Hypothalamus (tissue), 51 donors: ENCODE results near the gene MAPK9.

Source experiments
- DNase-seq, 51 donors: peaks; one replicate each; lab custom pipeline; 2025; lab: John Stamatoyannopoulos, UW

The MAPK9 gene

GRCh38 chr5:180209137-180209581, 82.7 kb downstream of the MAPK9 start, which contains the start of gene RASGEF1C:
TSS of gene RASGEF1C (minus strand) at chr5:180209211. CDS start at chr5:180138052, 71,159 bp downstream.
- DNase-seq = peak in 29 of 51 donors; percentile 13 to 84 (median 42)

- DNase-seq = peak in 6 of 51 donors; percentile 39 to 59 (median 50)
Observed at GRCh38 chr5:180208435-180209081, 83.3 kb downstream of the MAPK9 start.

GRCh38 chr5:180208038-180208434, 83.8 kb downstream of the MAPK9 start:
- DNase-seq = no peak

GRCh38 chr5:180207593-180207992, 84.3 kb downstream of the MAPK9 start:
- DNase-seq = no peak

GRCh38 chr5:180206993-180207392, 84.9 kb downstream of the MAPK9 start:
- peak in 1 of 51 donors; percentile 22 for DNase-seq

GRCh38 chr5:180205916-180206315, 86.0 kb downstream of the MAPK9 start:
- no peak for DNase-seq

GRCh38 chr5:180204276-180204819, 87.5 kb downstream of the MAPK9 start:
- DNase-seq = no peak

- DNase-seq = no peak
Observed at GRCh38 chr5:180202939-180203573, 88.8 kb downstream of the MAPK9 start.

- peak in 14 of 51 donors; percentile 14 to 65 (median 34) for DNase-seq
Observed at GRCh38 chr5:180201051-180201987, 90.6 kb downstream of the MAPK9 start.

GRCh38 chr5:180199390-180199789, 92.5 kb downstream of the MAPK9 start:
- no peak for DNase-seq

- no peak for DNase-seq
Observed at GRCh38 chr5:180198208-180198607, 93.7 kb downstream of the MAPK9 start.

GRCh38 chr5:180197016-180197702, 94.7 kb downstream of the MAPK9 start:
- DNase-seq = peak in 8 of 51 donors; percentile 31 to 51 (median 39)

GRCh38 chr5:180194410-180195345, 97.2 kb downstream of the MAPK9 start:
- no peak for DNase-seq

GRCh38 chr5:180193749-180194375, 98.0 kb downstream of the MAPK9 start:
- no peak for DNase-seq

- no peak for DNase-seq
Observed at GRCh38 chr5:180191716-180192115, 100.2 kb downstream of the MAPK9 start.

- no peak for DNase-seq
Observed at GRCh38 chr5:180187767-180188166, 104.1 kb downstream of the MAPK9 start.
